SK-N-SH (cell line): Measurements from ENCODE around the gene NEU4. TPM values are rescaled to one million over a fixed set of nuclear protein-coding genes. Genes with fewer than 3 reads are reported as not detected.
"Not testable (repeated sequence)": the region's sequence is repeated elsewhere in the genome, so short reads cannot be mapped to it uniquely, and the experiment has no call there.

Source experiments
- CTCF ChIA-PET: fragments of 300-600, 350-600 bp; formaldehyde crosslinking; extraction: SDS; loops from one replicate; lab custom pipeline; 2021; lab: Yijun Ruan, JAX
- POLR2A ChIA-PET: fragments of 350-600 bp; sonication (Branson Sonifier 250); formaldehyde crosslinking; extraction: SDS; loops from one replicate; lab custom pipeline; 2020; ENCODE audit warnings: antibody characterized with exemption, inconsistent platforms; lab: Yijun Ruan, JAX
- DNase-seq: peaks from one replicate; pipeline ENCODE4 v3.0.0; 2012
- H2AFZ ChIP-seq: fragments of 200-600 bp; sonication (generic); 2 replicates; pipeline ENCODE4 v1.8.1; 2016; ENCODE audit warnings: antibody characterized with exemption, mild to moderate bottlenecking, low read depth
- H3F3A ChIP-seq: fragments of 200-600 bp; sonication (generic); replicated peaks from 2 replicates; pipeline ENCODE3; 2016; ENCODE audit warnings: antibody characterized with exemption, mild to moderate bottlenecking; ENCODE audit not compliant: insufficient read depth
- H3K27ac ChIP-seq, 2 experiments: fragments of 200-500 bp in 1 of 2; fragments of 200-600 bp in 1 of 2; sonication (Bioruptor generic) in 1 of 2; sonication (generic), shearing (Covaris generic) in 1 of 2; 2 replicates each; pipeline versions ENCODE4 v1.5.1 to v1.6.1; 2014 to 2016; ENCODE audit warnings: low read depth in 2 of 2, inconsistent platforms in 1 of 2, low read length in 1 of 2, mild to moderate bottlenecking in 1 of 2, mixed read lengths in 1 of 2
- H3K27me3 ChIP-seq: fragments of 200-600 bp; sonication (generic), shearing (Covaris generic); 2 replicates; pipeline ENCODE4 v1.6.1; 2016; ENCODE audit warnings: mixed run types; ENCODE audit not compliant: insufficient read depth
- H3K36me3 ChIP-seq, 2 experiments: fragments of 200-500 bp in 1 of 2; fragments of 200-600 bp in 1 of 2; sonication (Bioruptor generic) in 1 of 2; sonication (generic) in 1 of 2; replicated peaks in 1 of 2; 2 replicates each; pipeline versions ENCODE3 to v1.5.1; 2014 to 2016; ENCODE audit warnings: low read length in 1 of 2, mild to moderate bottlenecking in 1 of 2; ENCODE audit not compliant: insufficient read depth in 2 of 2, control insufficient read depth in 1 of 2
- H3K4me1 ChIP-seq, 2 experiments: fragments of 200-500 bp in 1 of 2; fragments of 200-600 bp in 1 of 2; sonication (Bioruptor generic) in 1 of 2; sonication (generic), shearing (Covaris generic) in 1 of 2; 2 replicates each; pipeline versions ENCODE4 v1.5.1 to v1.6.1; 2014 to 2016; ENCODE audit warnings: low read depth in 1 of 2, low read length in 1 of 2, mixed run types in 1 of 2; ENCODE audit not compliant: insufficient read depth in 2 of 2, control insufficient read depth in 1 of 2
- H3K4me2 ChIP-seq: fragments of 200-600 bp; sonication (generic), shearing (Covaris generic); 2 replicates; pipeline ENCODE4 v1.6.1; 2017; ENCODE audit warnings: mixed run types
- H3K4me3 ChIP-seq, 2 experiments: fragments of 200-500 bp in 1 of 2; fragments of 200-600 bp in 1 of 2; sonication (Bioruptor generic) in 1 of 2; sonication (generic), shearing (Covaris generic) in 1 of 2; 2 replicates each; pipeline versions ENCODE4 v1.5.1 to v1.8.1; 2014 to 2016; ENCODE audit warnings: low read depth in 2 of 2, inconsistent platforms in 1 of 2, low read length in 1 of 2, mild to moderate bottlenecking in 1 of 2, mixed read lengths in 1 of 2, moderate library complexity in 1 of 2
- H3K79me2 ChIP-seq: fragments of 200-600 bp; sonication (generic); 2 replicates; pipeline ENCODE4 v1.8.1; 2017; ENCODE audit warnings: mild to moderate bottlenecking; ENCODE audit not compliant: insufficient read depth
- H3K9ac ChIP-seq: fragments of 200-600 bp; sonication (generic); 2 replicates; pipeline ENCODE4 v1.6.1; 2017; ENCODE audit warnings: mixed run types
- H3K9me2 ChIP-seq: fragments of 200-600 bp; sonication (generic); 2 replicates; pipeline ENCODE4 v1.6.1; 2017; ENCODE audit warnings: mixed run types
- H3K9me3 ChIP-seq: fragments of 200-600 bp; sonication (generic); 2 replicates; pipeline ENCODE4 v1.6.1; 2017; ENCODE audit warnings: mixed run types, mild to moderate bottlenecking, moderate library complexity
- H4K20me1 ChIP-seq: fragments of 200-600 bp; sonication (generic); 2 replicates; pipeline ENCODE4 v1.6.1; 2017; ENCODE audit warnings: mild to moderate bottlenecking, mixed run types; ENCODE audit not compliant: insufficient read depth
- CTCF ChIP-seq: fragments of 200-600 bp; sonication (generic); IDR thresholded peaks from 2 replicates; pipeline ENCODE4 v1.6.1; 2017; ENCODE audit warnings: antibody characterized with exemption, mild to moderate bottlenecking, moderate library complexity
- FOSL2 ChIP-seq: IDR thresholded peaks from 2 replicates; pipeline ENCODE4 v1.4.0; 2012; ENCODE audit warnings: low read depth, mild to moderate bottlenecking, moderate library complexity, borderline replicate concordance
- FOXJ3 ChIP-seq: sonication (generic); formaldehyde crosslinking; IDR thresholded peaks from 2 replicates; pipeline ENCODE4 v1.5.1; 2020; ENCODE audit warnings: mild to moderate bottlenecking, missing genetic modification reagents
- FOXM1 ChIP-seq: IDR thresholded peaks from 2 replicates; pipeline ENCODE4 v1.4.0; 2012; ENCODE audit warnings: low read depth, mild to moderate bottlenecking
- GABPA ChIP-seq: IDR thresholded peaks from 2 replicates; pipeline ENCODE4 v1.4.0; 2012; ENCODE audit warnings: low read depth, mild to moderate bottlenecking
- MEF2A ChIP-seq: IDR thresholded peaks from 2 replicates; pipeline ENCODE4 v1.4.0; 2012; ENCODE audit warnings: low read depth, borderline replicate concordance
- MXI1 ChIP-seq: IDR thresholded peaks from 2 replicates; pipeline ENCODE4 v1.6.1; 2012; ENCODE audit warnings: mild to moderate bottlenecking, low read depth, low read length, improper control_type of control experiment
- NRF1 ChIP-seq: IDR thresholded peaks from 2 replicates; pipeline ENCODE4 v1.6.1; 2012; ENCODE audit warnings: low read depth, mild to moderate bottlenecking, low read length
- POLR2AphosphoS5 ChIP-seq: IDR thresholded peaks from 2 replicates; pipeline ENCODE4 v1.6.1; 2012; ENCODE audit warnings: low read depth, low read length
- RAD21 ChIP-seq: IDR thresholded peaks from 2 replicates; pipeline ENCODE4 v1.6.1; 2012; ENCODE audit warnings: mild to moderate bottlenecking, low read length
- RCOR1 ChIP-seq: fragments of 150-350 bp; IDR thresholded peaks from 2 replicates; pipeline ENCODE4 v1.6.1; 2017; ENCODE audit warnings: antibody characterized with exemption, low read length
- SIN3A ChIP-seq: IDR thresholded peaks from 2 replicates; pipeline ENCODE4 v1.6.1; 2012; ENCODE audit warnings: low read depth, mild to moderate bottlenecking, low read length, moderate library complexity, borderline replicate concordance
- SMC3 ChIP-seq: IDR thresholded peaks from 2 replicates; pipeline ENCODE4 v1.6.1; 2012; ENCODE audit warnings: low read depth, low read length, improper control_type of control experiment
- TAF1 ChIP-seq: IDR thresholded peaks from 2 replicates; pipeline ENCODE4 v1.6.1; 2012; ENCODE audit warnings: low read depth, mild to moderate bottlenecking, low read length, moderate library complexity, borderline replicate concordance
- TEAD4 ChIP-seq: IDR thresholded peaks from 2 replicates; pipeline ENCODE4 v1.4.0; 2012; ENCODE audit warnings: mild to moderate bottlenecking, borderline replicate concordance; ENCODE audit not compliant: insufficient read depth
- WGBS: methylation state at CpG from one replicate; pipeline ENCODE4 v1.1.6; 2017; ENCODE audit warnings: low lambda C conversion rate; 5-methylcytosine and 5-hydroxymethylcytosine counted together
- polyA plus RNA-seq, 3 experiments: library from polyadenylated mRNA; depleted of rRNA; stranded (reverse); fragments of >200 nt; gene quantifications; 2 replicates each; pipeline ENCODE4 v1.2.3, GENCODE V29; 2012

NEU4 gene
- polyA plus RNA-seq, 1 of the 3 experiments (the other 2 are of a cell fraction) = 0.05 TPM

DNA sequence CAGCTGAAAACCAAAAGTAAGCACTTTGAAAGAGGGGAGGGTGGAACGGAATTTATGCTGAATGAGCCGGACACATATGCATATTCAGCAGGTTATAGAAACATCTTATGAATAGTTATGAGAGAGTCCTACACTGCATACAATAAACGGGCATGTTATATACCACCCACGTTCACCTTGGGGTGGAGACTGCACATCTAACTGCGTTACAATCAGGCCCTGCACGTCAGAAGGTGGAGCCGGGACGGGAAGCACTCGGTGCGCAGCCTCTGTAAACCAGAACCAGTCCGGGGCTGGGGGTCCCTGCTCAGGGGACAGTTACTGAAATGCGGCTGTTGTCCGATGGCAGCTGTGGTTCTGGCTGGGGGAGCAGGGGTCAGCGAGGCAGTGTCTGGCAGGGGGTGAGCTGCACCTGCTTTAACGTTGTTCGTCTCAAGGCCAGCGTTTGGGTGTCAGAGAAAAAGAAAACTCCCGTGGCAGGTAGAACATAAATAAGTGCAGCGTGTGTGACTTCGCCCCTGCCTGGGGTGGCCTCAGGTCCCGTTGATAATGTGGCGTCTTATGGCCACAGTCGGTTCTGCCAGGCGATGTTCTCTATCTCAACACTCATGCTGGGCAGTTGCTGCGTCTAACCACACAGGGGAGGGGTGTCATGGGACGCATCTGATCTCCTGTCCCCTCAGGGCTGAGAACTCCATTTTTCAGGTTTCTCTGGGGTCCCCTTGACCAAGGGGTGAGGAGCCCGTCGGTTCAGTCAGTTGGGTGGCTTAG, 24.9 kb downstream of the NEU4 start:
- H3K9me2 ChIP-seq, H3K4me3 ChIP-seq, H4K20me1 ChIP-seq, H3K4me2 ChIP-seq, H3K9ac ChIP-seq, H3K27ac ChIP-seq, H3K79me2 ChIP-seq, H3F3A ChIP-seq, H3K9me3 ChIP-seq, H3K36me3 ChIP-seq, H3K27me3 ChIP-seq, DNase-seq, H3K4me1 ChIP-seq, H2AFZ ChIP-seq, POLR2A ChIA-PET: not testable (repeated sequence)
- CTCF ChIA-PET = interaction anchor here (0.7 to 1.5 kb wide), 4 partner anchors 10 to 125 kb away, joined by 3 to 5 read pairs (median 3); no protein-coding TSS in a partner anchor
- 81% methylated on average over 24 of the region's 28 CpGs for WGBS

DNA sequence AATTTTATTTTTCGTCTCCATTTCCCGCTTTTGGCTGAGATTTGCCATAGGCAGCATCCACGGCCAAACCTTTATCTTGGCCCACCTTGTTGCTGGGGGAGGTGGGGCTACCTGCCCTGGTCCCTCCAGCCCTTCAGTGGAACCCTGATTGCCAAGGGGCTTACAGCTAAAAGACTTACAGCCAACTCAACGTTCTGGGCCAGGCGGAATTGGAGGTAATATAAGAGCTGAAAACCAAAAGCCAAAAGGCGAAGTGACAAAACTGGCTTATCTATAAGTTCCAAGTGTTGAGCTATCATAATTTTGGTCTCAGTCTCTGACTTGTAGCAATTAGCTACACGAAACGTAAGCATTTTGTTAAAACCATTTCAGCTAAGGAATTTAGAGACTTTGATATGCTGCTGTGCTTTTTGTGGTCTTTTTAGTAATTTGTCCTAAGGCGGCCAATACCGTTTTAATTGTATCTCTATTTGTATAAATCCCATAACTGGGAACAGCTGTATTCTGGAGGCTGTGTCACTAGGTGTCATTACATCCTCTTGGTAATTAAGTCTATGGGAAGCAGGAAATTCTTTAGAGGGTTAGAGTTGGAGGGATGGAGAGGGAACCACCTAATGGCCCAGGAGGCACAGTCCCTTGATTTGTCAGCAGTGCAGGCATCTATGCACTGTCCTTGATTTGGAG, 25.7 kb downstream of the NEU4 start:
- Histone ChIP-seq H3K4me1 (peaks cover 0 to 4% of the 10 kb centered on the region in 2 experiments; a peak in 1 of 4 replicates), H2AFZ (no peak overlapping the region), H3K9ac (no peak overlapping the region), H3K9me2 (no peaks in the 10 kb centered on the region), H3F3A (no peaks in the 10 kb centered on the region), H3K9me3 (no peaks in the 10 kb centered on the region), H3K27me3 (no peaks in the 10 kb centered on the region), H3K4me3 (no peak overlapping the region), H3K36me3 (no peaks in the 10 kb centered on the region), H3K27ac (no peak overlapping the region), H3K4me2 (no peak overlapping the region), H4K20me1 (no peaks in the 10 kb centered on the region), H3K79me2 (no peaks in the 10 kb centered on the region)
- TF ChIP-seq RCOR1 (no peak), SIN3A (no peak), MEF2A (no peak)
- DNase-seq = no peak
- POLR2A ChIA-PET = no interaction called here
- CTCF ChIA-PET = interaction anchor here (1.1 to 1.5 kb wide), 3 partner anchors 10 to 42 kb away, joined by 3 to 5 read pairs (median 3); no protein-coding TSS in a partner anchor
- 78% methylated on average over 10 of the region's 10 CpGs for WGBS

- H3K9ac ChIP-seq = no peak overlapping the region
- H3K27ac ChIP-seq = no peak overlapping the region
- no peaks in the 10 kb centered on the region for H3K79me2 ChIP-seq
- CTCF ChIA-PET = interaction anchor here (0.7 to 1.8 kb wide), 5 partner anchors 9 to 24 kb away, joined by 3 to 5 read pairs (median 4); no protein-coding TSS in a partner anchor
- H3K4me3 ChIP-seq = no peak overlapping the region
- H2AFZ ChIP-seq = no peak overlapping the region
- H3K36me3 ChIP-seq = no peaks in the 10 kb centered on the region
- H4K20me1 ChIP-seq = no peaks in the 10 kb centered on the region
- H3K4me2 ChIP-seq = no peak overlapping the region
- POLR2A ChIA-PET = no interaction called here
- DNase-seq = no peak
- peaks cover 0 to 4% of the 10 kb centered on the region in 2 experiments; a peak in 1 of 4 replicates for H3K4me1 ChIP-seq
- H3K9me2 ChIP-seq = no peaks in the 10 kb centered on the region
- TF ChIP-seq GABPA (no peak), MXI1 (no peak), RAD21 (no peak), FOXJ3 (CRISPR knock-in tag) (no peak), SMC3 (no peak), TEAD4 (no peak), FOXM1 (no peak), TAF1 (no peak), NRF1 (no peak), POLR2AphosphoS5 (no peak), SIN3A (no peak), FOSL2 (no peak), CTCF (no peak)
- TF ChIP-seq, all 33 proteins: peak for 0
- WGBS = 79% methylated on average over 4 of the region's 4 CpGs
- H3K27me3 ChIP-seq = no peaks in the 10 kb centered on the region
- H3K9me3 ChIP-seq = no peaks in the 10 kb centered on the region
- no peaks in the 10 kb centered on the region for H3F3A ChIP-seq
These were observed 26.6 kb downstream of the NEU4 start for GRCh38 chr2:241835611-241836010.
